SU-DHL-6 (cell line): ENCODE measurements around the gene CNPY1.

ENCODE experiments used
- EZH2phosphoT487 ChIP-seq: fragments of 200-600 bp; sonication (generic), shearing (Covaris generic); conservative IDR thresholded peaks from 2 replicates; pipeline ENCODE4 v1.6.1; 2018; ENCODE audit warnings: mild to moderate bottlenecking, antibody characterized with exemption, low read length, moderate library complexity, mixed read lengths
- TF ChIP-seq, protein P1 (sequence below): fragments of 200-600 bp; sonication (generic); IDR thresholded peaks from one replicate; pipeline ENCODE4 v1.5.1; 2017; ENCODE audit warnings: antibody characterized with exemption, mild to moderate bottlenecking, low read length, moderate library complexity; ENCODE audit not compliant: insufficient read depth, poor library complexity, severe bottlenecking

DNA sequence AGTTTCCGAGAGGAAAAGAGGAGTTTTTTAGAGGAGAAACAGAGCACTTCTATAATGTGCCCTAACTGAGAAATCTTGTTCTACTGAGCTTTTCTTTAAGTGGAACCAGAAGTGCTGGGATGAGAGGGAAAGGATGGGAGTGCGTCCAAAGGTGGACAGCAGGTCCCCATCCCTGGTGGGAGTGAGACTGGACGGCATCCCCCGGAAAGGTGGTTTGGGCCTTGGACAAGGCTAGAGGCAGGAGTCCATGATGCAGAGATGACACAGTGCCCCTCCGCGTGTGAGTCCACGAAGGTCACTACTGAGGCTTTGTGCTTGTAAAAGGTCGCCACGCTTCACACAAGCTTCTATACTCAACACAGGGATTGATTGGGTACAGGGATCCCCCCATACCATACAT is 94.5 kb downstream of the CNPY1 start:
- TF ChIP-seq, protein P1, sequence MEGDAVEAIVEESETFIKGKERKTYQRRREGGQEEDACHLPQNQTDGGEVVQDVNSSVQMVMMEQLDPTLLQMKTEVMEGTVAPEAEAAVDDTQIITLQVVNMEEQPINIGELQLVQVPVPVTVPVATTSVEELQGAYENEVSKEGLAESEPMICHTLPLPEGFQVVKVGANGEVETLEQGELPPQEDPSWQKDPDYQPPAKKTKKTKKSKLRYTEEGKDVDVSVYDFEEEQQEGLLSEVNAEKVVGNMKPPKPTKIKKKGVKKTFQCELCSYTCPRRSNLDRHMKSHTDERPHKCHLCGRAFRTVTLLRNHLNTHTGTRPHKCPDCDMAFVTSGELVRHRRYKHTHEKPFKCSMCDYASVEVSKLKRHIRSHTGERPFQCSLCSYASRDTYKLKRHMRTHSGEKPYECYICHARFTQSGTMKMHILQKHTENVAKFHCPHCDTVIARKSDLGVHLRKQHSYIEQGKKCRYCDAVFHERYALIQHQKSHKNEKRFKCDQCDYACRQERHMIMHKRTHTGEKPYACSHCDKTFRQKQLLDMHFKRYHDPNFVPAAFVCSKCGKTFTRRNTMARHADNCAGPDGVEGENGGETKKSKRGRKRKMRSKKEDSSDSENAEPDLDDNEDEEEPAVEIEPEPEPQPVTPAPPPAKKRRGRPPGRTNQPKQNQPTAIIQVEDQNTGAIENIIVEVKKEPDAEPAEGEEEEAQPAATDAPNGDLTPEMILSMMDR, result no peak
- no peak for TF ChIP-seq EZH2phosphoT487
